PC-3 (cell line): ENCODE results near the gene ARRB2. TPM values are rescaled to one million over a fixed set of nuclear protein-coding genes. Genes with fewer than 3 reads are reported as not detected.

Experiments
- ATAC-seq: fragments of 200-7000 bp; cut with Tn5 transposase; 2 replicates; pipeline ENCODE4 v1.9.1; 2020; ENCODE audit warnings: mild to moderate bottlenecking, moderate library complexity
- BruUV-seq: library from RNA; stranded (reverse); fragments of 400-500 nt; replicated peaks from 2 replicates; lab custom pipeline; 2021; lab: Mats Ljungman, UMichigan
- CTCF ChIA-PET: fragments of 300-600 bp; sonication (Branson Sonifier 250); formaldehyde crosslinking; loops from one replicate; lab custom pipeline; 2022; ENCODE audit warnings: antibody characterized with exemption; lab: Charles Lee
- POLR2A ChIA-PET: fragments of 300-600 bp; sonication (Branson Sonifier 250); formaldehyde crosslinking; loops from one replicate; lab custom pipeline; 2022; ENCODE audit warnings: antibody characterized with exemption; ENCODE audit not compliant: unreplicated experiment; lab: Charles Lee
- DNase-seq: peaks from one replicate; pipeline ENCODE4 v3.0.0-alpha.2; 2015
- H2AFZ ChIP-seq: fragments of 300-600 bp; sonication (generic); 2 replicates; pipeline ENCODE4 v1.6.0; 2016; ENCODE audit warnings: antibody characterized with exemption, low read length
- H3F3A ChIP-seq: fragments of 300-600 bp; sonication (generic); one replicate; pipeline ENCODE4 v1.6.0; 2017; ENCODE audit warnings: antibody characterized with exemption, low read length, control low read depth, mild to moderate bottlenecking; ENCODE audit not compliant: unreplicated experiment
- H3K27ac ChIP-seq: fragments of 300-600 bp; sonication (generic); 2 replicates; pipeline ENCODE4 v1.5.1; 2016; ENCODE audit warnings: mild to moderate bottlenecking, low read length
- H3K27me3 ChIP-seq: fragments of 300-600 bp; sonication (generic); 2 replicates; pipeline ENCODE4 v1.6.1; 2016; ENCODE audit warnings: low read length, mixed read lengths
- H3K36me3 ChIP-seq: fragments of 300-600 bp; sonication (generic); 2 replicates; pipeline ENCODE4 v1.6.1; 2016; ENCODE audit warnings: low read depth, mixed run types, low read length, mixed read lengths
- H3K4me1 ChIP-seq: fragments of 300-600 bp; sonication (generic); 2 replicates; pipeline ENCODE4 v1.5.1; 2016; ENCODE audit warnings: low read length; ENCODE audit not compliant: insufficient read depth
- H3K4me2 ChIP-seq: fragments of 300-600 bp; sonication (generic); 2 replicates; pipeline ENCODE4 v1.6.0; 2016; ENCODE audit warnings: low read length
- H3K4me3 ChIP-seq: fragments of 300-600 bp; sonication (generic); 2 replicates; pipeline ENCODE4 v1.5.1; 2016; ENCODE audit warnings: mild to moderate bottlenecking, low read length, mixed read lengths
- H3K79me2 ChIP-seq: fragments of 300-600 bp; sonication (generic); 2 replicates; pipeline ENCODE4 v1.6.1; 2017; ENCODE audit warnings: low read length, mixed read lengths
- H3K9ac ChIP-seq: fragments of 300-600 bp; sonication (generic); 2 replicates; pipeline ENCODE4 v1.6.0; 2016; ENCODE audit warnings: mild to moderate bottlenecking, low read length
- H3K9me2 ChIP-seq: fragments of 300-600 bp; sonication (generic); replicated peaks from 2 replicates; pipeline ENCODE4 v1.6.1; 2016; ENCODE audit warnings: mixed run types, low read length, mixed read lengths
- H3K9me3 ChIP-seq: fragments of 300-600 bp; sonication (generic); 2 replicates; pipeline ENCODE4 v1.6.1; 2016; ENCODE audit warnings: low read length, mixed read lengths
- H4K20me1 ChIP-seq: fragments of 300-600 bp; sonication (generic); 2 replicates; pipeline ENCODE4 v1.6.1; 2016; ENCODE audit warnings: low read length, mixed read lengths
- CTCF ChIP-seq: fragments of 300-600 bp; sonication (generic); conservative IDR thresholded peaks from 2 replicates; pipeline ENCODE4 v1.5.1; 2017; ENCODE audit warnings: antibody characterized with exemption, low read depth, mild to moderate bottlenecking, low read length
- EZH2 ChIP-seq: fragments of 300-600 bp; sonication (generic); IDR thresholded peaks from one replicate; pipeline ENCODE4 v1.6.1; 2017; ENCODE audit warnings: antibody characterized with exemption, mild to moderate bottlenecking, low read length; ENCODE audit not compliant: unreplicated experiment
- EZH2phosphoT487 ChIP-seq: fragments of 300-600 bp; sonication (generic); IDR thresholded peaks from 2 replicates; pipeline ENCODE4 v1.6.1; 2018; ENCODE audit warnings: mild to moderate bottlenecking, antibody characterized with exemption, low read length, borderline replicate concordance
- intact Hi-C: fragments of 100-400 bp; cut with micrococcal nuclease; formaldehyde crosslinking; loops from 2 replicates; pipeline ENCODE4 v1.9.0; 2023
- total RNA-seq: library from RNA; depleted of rRNA; stranded (reverse); fragments of >200 nt; gene quantifications from 2 replicates; pipeline ENCODE4 v1.2.3, GENCODE V29; 2014

ARRB2 gene
- total RNA-seq, 1 experiment from 2014 or later = 28.1 TPM

GRCh38 chr17:4742133-4742532 is 31.7 kb downstream of the ARRB2 start:
- Histone ChIP-seq H3K9me2 (no peaks in the 10 kb centered on the region), H4K20me1 (no peaks in the 10 kb centered on the region), H3K4me2 (no peak overlapping the region), H3K27ac (no peak overlapping the region), H3K79me2 (peaks cover 6% of the 10 kb centered on the region; the same call in 1 of the 2 replicates), H3K27me3 (no peaks in the 10 kb centered on the region), H3K36me3 (no peaks in the 10 kb centered on the region), H2AFZ (no peak overlapping the region), H3F3A (no peaks in the 10 kb centered on the region), H3K4me1 (peaks cover 6% of the 10 kb centered on the region), H3K9ac (no peak overlapping the region), H3K4me3 (no peak overlapping the region), H3K9me3 (no peaks in the 10 kb centered on the region)
- ChIA-PET CTCF (no interaction called here), POLR2A (no interaction called here)
- no peak for DNase-seq
- no peak for ATAC-seq
- BruUV-seq = no TSS peak
- no peak for TF ChIP-seq CTCF
- intact Hi-C loops = no loop called here

- no peaks in the 10 kb centered on the region for H3F3A ChIP-seq
- H3K79me2 ChIP-seq = peaks cover 6% of the 10 kb centered on the region; the same call in 1 of the 2 replicates
- ChIA-PET CTCF (no interaction called here), POLR2A (no interaction called here)
- H3K9me3 ChIP-seq = no peaks in the 10 kb centered on the region
- no peak overlapping the region for H3K27ac ChIP-seq
- no peaks in the 10 kb centered on the region for H3K27me3 ChIP-seq
- no peak overlapping the region for H3K9ac ChIP-seq
- H2AFZ ChIP-seq = no peak overlapping the region
- no peak overlapping the region for H3K4me2 ChIP-seq
- no peak overlapping the region for H3K4me3 ChIP-seq
- DNase-seq (no peak), ATAC-seq (no peak)
- intact Hi-C loops = no loop called here
- no peaks in the 10 kb centered on the region for H4K20me1 ChIP-seq
- no peaks in the 10 kb centered on the region for H3K36me3 ChIP-seq
- TF ChIP-seq CTCF = no peak
- TF ChIP-seq EZH2phosphoT487 = no peak
- no peak for TF ChIP-seq EZH2
- H3K9me2 ChIP-seq = no peaks in the 10 kb centered on the region
- peaks cover 6% of the 10 kb centered on the region for H3K4me1 ChIP-seq
- BruUV-seq = no TSS peak
Observed at GRCh38 chr17:4742629-4743028, 32.2 kb downstream of the ARRB2 start.

GRCh38 chr17:4743216-4743615 is 32.8 kb downstream of the ARRB2 start:
- ATAC-seq (no peak), DNase-seq (no peak)
- Histone ChIP-seq H3K79me2 (peaks cover 6% of the 10 kb centered on the region; the same call in 1 of the 2 replicates), H3K36me3 (no peaks in the 10 kb centered on the region), H3K27ac (no peak overlapping the region), H3K4me2 (no peak overlapping the region), H3K9me2 (no peaks in the 10 kb centered on the region), H4K20me1 (no peaks in the 10 kb centered on the region), H2AFZ (no peak overlapping the region), H3K4me1 (peaks cover 6% of the 10 kb centered on the region), H3K9me3 (no peaks in the 10 kb centered on the region), H3F3A (no peaks in the 10 kb centered on the region), H3K9ac (no peak overlapping the region), H3K4me3 (no peak overlapping the region), H3K27me3 (no peaks in the 10 kb centered on the region)
- intact Hi-C loops = no loop called here
- no TSS peak for BruUV-seq
- ChIA-PET POLR2A (no interaction called here), CTCF (no interaction called here)
- TF ChIP-seq CTCF (no peak), EZH2phosphoT487 (no peak)
